Ovary (tissue), 3 donors: ENCODE results near the gene ATP6V1C2.

Experiments
- CTCF ChIP-seq, 3 donors: fragments of 450-650 bp in 2 of 3; fragments of 200-600 bp in 1 of 3; IDR thresholded peaks; one replicate each; pipeline versions ENCODE4 v1.5.1 to v1.8.0; 2016 to 2022; ENCODE audit warnings: antibody characterized with exemption in 3 of 3, mild to moderate bottlenecking in 1 of 3
- POLR2A ChIP-seq: fragments of 450-650 bp; IDR thresholded peaks from one replicate; pipeline ENCODE4 v1.6.1; 2017; ENCODE audit warnings: antibody characterized with exemption, mild to moderate bottlenecking, moderate library complexity
- donor health status: DM: no; HTN: no; CAD: no.

- TF ChIP-seq CTCF (IDR thresholded peaks at IDR 0.05) (no peak), POLR2A (no peak)
Measured at GRCh38 chr2:10680957-10681356, 40.5 kb upstream of the ATP6V1C2 start.
